ENCODE results near the gene C16orf92.

DNA sequence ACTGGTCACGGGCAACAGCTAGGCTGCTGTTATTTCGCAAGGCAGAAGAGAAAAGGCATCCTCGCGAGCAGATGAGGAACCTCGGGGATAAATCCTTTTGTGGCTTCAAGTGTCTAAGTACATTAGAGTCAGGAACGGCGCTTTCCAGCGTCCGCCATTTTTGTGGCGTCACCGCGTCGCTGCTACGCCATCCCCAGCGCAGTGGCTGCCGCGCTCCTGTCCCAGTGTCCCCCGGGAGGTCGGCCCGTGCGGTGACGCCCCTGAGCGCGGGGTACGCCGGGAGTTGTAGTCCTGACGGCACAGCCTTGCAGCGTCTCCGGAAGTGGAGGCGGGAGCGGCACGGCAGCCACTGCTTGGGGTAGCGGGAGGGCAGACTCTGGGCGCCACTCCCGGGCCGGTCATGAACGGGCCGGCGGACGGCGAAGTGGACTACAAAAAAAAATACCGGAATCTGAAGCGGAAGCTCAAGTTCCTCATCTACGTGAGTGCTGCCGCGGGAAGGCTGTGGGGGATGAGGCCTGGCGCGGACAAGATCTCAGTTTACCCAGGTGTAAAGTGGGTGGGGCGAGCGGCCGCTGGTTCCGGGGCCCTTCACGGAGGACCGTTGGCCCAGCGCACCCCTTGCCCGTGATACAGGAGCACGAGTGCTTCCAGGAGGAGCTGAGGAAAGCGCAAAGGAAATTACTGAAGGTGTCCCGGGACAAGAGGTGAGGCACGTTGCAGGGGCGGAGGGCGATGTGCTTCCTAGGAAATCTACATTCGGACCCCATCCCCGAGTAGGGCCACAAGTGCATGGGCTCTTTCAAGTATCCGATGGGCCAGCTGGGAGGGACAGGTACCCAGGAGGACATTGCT is 26.9 kb upstream of the C16orf92 start, which contains the start of gene INO80E:
- peak; percentile 65 for TF ChIP-seq POLR2AphosphoS5 (IDR thresholded peaks at IDR 0.05; ENCODE audit: insufficient read depth, low read depth, low read length)
- TF ChIP-seq POLR2A (IDR thresholded peaks at IDR 0.05; ENCODE audit: low read depth, low read length), result no peak
- TF ChIP-seq, protein P1, sequence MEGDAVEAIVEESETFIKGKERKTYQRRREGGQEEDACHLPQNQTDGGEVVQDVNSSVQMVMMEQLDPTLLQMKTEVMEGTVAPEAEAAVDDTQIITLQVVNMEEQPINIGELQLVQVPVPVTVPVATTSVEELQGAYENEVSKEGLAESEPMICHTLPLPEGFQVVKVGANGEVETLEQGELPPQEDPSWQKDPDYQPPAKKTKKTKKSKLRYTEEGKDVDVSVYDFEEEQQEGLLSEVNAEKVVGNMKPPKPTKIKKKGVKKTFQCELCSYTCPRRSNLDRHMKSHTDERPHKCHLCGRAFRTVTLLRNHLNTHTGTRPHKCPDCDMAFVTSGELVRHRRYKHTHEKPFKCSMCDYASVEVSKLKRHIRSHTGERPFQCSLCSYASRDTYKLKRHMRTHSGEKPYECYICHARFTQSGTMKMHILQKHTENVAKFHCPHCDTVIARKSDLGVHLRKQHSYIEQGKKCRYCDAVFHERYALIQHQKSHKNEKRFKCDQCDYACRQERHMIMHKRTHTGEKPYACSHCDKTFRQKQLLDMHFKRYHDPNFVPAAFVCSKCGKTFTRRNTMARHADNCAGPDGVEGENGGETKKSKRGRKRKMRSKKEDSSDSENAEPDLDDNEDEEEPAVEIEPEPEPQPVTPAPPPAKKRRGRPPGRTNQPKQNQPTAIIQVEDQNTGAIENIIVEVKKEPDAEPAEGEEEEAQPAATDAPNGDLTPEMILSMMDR (IDR thresholded peaks at IDR 0.05; ENCODE audit: extremely low read depth in 1 of 2, insufficient read depth in 1 of 2, low read depth in 1 of 2, low read length in 2 of 2), result no peak

Data from endothelial cell of umbilical vein (primary cell).